Renal pelvis (tissue), 4 donors: ENCODE measurements around the gene DXO. TPM values are rescaled to one million over a fixed set of nuclear protein-coding genes. Genes with fewer than 3 reads are reported as not detected.
"Not testable (repeated sequence)": the region's sequence is repeated elsewhere in the genome, so short reads cannot be mapped to it uniquely, and the experiment has no call there.

Source experiments
- DNase-seq: peaks from one replicate; pipeline ENCODE4 v3.0.0-alpha.2; 2013
- polyA plus RNA-seq, 3 donors: library from polyadenylated mRNA; unstranded; fragments of 120-200 nt; gene quantifications; one replicate each; pipeline ENCODE4 v1.2.1, GENCODE V29; 2013; ENCODE audit not compliant: insufficient read length in 3 of 3

DXO gene
- polyA plus RNA-seq, 3 donors: 33.8 to 37.2 (median 35.1) TPM

DNA sequence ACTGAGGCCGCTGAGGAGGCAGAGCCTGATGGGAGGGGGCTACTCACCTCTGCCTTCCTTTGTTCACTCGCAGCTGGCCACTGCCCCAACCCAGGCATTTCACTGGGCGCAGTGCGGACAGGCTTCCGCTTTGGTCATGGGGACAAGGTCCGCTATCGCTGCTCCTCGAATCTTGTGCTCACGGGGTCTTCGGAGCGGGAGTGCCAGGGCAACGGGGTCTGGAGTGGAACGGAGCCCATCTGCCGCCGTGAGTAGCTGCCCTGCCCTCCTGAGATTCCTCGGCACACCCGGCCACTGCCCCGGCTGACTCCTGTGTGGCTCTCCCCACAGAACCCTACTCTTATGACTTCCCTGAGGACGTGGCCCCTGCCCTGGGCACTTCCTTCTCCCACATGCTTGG is 38.4 kb downstream of the DXO start:
- DNase-seq: no peak

DNA sequence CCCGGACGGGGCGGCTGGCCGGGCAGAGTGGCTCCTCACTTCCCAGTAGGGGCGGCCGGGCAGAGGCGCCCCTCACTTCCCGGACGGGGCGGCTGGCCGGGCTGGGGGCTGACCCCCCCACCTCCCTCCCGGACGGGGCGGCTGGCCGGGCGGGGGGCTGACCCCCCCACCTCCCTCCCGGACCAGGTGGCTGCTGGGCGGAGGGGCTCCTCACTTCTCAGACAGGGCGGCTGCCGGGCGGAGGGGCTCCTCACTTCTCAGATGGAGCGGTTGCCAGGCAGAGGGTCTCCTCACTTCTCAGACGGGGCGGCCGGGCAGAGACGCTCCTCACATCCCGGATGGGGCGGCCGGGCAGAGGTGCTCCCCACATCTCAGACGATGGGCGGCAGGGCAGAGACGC is 39.8 kb downstream of the DXO start:
- DNase-seq: not testable (repeated sequence)

DNA sequence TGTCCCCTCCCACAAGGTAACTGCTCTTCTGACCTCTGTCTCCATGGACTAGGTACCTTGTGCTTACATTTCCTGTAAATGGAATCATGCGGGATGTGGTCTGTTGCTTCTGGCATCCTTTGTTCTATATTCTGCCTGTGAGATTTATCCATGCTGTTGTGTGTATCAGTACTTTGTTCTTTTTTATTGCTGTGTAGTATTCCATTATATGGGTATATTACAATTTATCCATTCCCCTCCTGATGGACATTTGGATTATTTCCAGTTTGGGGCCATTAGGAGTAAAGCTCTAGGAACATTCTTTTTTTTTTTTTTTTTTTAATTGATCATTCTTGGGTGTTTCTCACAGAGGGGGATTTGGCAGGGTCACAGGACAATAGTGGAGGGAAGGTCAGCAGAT is 41.0 kb downstream of the DXO start:
- DNase-seq: no peak

DNA sequence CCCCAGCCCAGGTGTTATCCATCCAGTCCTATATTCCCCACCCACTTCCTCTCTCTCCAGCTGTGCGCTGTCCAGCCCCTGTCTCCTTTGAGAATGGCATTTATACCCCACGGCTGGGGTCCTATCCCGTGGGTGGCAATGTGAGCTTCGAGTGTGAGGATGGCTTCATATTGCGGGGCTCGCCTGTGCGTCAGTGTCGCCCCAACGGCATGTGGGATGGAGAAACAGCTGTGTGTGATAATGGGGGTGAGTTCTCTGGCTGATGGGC is 43.3 kb downstream of the DXO start:
- no peak for DNase-seq

DNA sequence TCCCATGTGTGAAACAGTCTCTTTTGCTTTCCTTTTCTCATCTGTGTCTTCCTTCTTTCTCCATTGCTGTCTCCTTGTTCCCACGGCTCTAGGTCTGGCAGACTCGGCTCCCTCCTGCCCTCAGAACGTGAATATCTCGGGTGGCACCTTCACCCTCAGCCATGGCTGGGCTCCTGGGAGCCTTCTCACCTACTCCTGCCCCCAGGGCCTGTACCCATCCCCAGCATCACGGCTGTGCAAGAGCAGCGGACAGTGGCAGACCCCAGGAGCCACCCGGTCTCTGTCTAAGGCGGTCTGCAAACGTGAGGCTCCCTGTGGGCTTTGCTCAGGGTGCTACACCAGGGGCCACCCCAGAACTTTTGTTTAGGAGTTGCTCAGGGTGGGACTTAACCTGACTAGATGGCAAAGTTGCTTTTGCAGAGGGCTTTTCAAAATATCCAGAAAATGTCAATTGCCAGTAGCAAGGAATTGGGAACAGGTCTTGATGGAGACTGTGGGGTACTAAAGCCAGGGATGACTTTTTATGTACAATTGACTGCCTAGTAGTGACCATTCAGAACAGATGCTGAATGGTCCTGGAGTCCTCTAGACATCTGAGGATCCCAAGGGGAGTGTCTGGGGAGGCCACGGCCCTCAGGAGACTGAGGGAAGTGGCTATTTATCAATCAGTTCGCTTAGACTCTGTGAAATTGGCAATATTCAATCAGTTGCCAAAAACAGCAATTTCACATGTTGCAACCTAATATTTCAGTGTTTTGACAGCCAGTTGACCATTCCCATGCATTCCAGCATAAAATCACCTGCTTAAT is 43.9 kb downstream of the DXO start:
- DNase-seq: no peak

DNA sequence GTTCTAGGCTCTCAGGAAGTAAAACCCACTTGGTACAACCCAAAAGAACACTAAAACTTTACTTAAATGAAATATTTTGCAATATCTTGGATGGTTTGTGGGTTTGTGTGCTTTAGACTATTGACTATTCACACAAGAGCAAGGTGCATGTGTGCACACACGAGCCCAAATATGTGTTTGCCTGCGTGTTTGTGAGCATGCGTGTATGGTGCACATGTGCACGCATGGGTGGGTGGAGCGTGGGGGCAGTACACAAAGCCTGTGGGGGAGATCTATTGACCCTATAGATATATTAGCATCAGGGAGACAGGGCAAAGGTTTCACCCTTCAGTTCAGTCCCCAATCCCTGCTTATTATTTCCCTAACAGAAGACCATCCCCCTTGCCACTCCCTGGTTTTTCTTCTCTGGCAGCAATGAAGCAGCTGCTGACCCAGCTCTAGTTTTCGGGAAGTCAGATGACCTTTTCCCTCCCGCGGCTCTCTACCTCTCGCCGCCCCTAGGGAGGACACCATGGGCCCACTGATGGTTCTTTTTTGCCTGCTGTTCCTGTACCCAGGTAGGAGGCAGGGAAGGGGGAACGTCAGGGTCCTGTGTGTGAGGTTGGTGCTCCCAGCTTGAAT is 44.6 kb downstream of the DXO start, which contains the start of gene C2:
C2 (plus strand) TSS at position 476 of the 621 bp plus-strand sequence; CDS start at position 512, 36 bp downstream.
- DNase-seq: no peak

DNA sequence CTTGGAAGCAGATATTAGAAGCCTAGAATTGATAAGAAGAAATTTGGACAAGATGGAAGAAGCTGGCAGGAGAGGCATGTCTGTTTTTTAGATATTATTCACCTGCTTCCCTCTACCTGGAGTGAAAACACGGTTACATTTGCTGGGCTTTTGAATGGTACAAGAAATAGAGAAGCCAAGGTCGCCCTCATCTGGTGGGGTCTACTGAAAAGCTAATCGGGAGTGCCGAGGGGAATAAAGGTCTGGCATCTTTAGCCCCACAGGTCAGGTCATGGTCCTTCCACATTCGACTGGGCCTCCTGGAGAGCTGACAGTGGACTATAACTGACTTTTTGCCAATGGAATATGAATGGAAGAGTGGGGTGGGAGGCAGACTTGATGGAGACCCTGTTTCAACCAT is 49.0 kb downstream of the DXO start:
- DNase-seq: no peak

DNA sequence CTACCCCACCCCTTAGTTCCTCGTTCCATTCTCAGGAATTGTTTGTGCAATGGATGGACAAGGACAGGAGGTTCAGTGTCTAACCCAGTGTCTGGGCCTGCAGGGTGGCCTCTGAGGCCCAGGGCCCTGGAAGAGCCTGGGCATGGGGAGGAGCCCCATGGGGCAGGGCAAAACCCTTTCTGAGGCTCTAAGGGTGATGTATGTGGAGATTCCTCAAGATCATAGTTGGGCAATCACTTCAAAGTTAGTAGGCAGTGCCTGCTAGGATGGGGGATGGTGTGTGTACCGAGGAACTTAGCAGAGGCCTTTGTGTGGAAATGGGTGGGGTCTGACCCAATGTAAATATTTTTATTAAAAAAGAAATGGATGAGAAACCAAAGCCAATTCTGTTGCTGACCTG is 51.1 kb downstream of the DXO start:
- DNase-seq: no peak

Other genes with a start within 250 kb of the DXO start
- gene MPIG6B, start 248.8 kb downstream of the DXO start, polyA plus RNA-seq: 1 to 10 TPM; 1.5 to 1.9 (median 1.7) TPM
- 100 to 1,000 TPM; 189 to 234 (median 211) TPM for gene DDAH2, start 242.8 kb downstream of the DXO start, polyA plus RNA-seq
- gene CLIC1, start 235.6 kb downstream of the DXO start, polyA plus RNA-seq: 100 to 1,000 TPM; 280 to 320 (median 296) TPM
- 10 to 100 TPM; 18.1 to 54.6 (median 52.1) TPM for gene MSH5, start 232.1 kb downstream of the DXO start, polyA plus RNA-seq
- gene SAPCD1, start 209.5 kb downstream of the DXO start, polyA plus RNA-seq: 10 to 100 TPM in 2 of 3 donors, 1 to 10 TPM in 1; 5.6 to 13.8 (median 10.7) TPM
- 10 to 100 TPM in 2 of 3 donors, 1 to 10 TPM in 1; 8.8 to 14.0 (median 13.1) TPM for gene VWA7, start 194.8 kb downstream of the DXO start, polyA plus RNA-seq
- 10 to 100 TPM; 60.0 to 71.2 (median 65.2) TPM for gene VARS1, start 176.4 kb downstream of the DXO start, polyA plus RNA-seq
- 10 to 100 TPM; 79.4 to 84.0 (median 81.1) TPM for gene LSM2, start 165.2 kb downstream of the DXO start, polyA plus RNA-seq
- gene HSPA1L, start 156.9 kb downstream of the DXO start, polyA plus RNA-seq: 1 to 10 TPM; 3.7 to 4.6 (median 3.8) TPM
- 100 to 1,000 TPM; 104 to 122 (median 112) TPM for gene HSPA1A, start 156.6 kb downstream of the DXO start, polyA plus RNA-seq
- 100 to 1,000 TPM; 125 to 178 (median 158) TPM for gene HSPA1B, start 144.4 kb downstream of the DXO start, polyA plus RNA-seq
- gene NEU1, start 109.3 kb downstream of the DXO start, polyA plus RNA-seq: 10 to 100 TPM; 78.1 to 85.5 (median 82.5) TPM
- 10 to 100 TPM; 35.1 to 68.8 (median 66.9) TPM for gene SLC44A4, start 93.1 kb downstream of the DXO start, polyA plus RNA-seq
- gene EHMT2, start 74.4 kb downstream of the DXO start, polyA plus RNA-seq: 100 to 1,000 TPM in 1 of 3 donors, 10 to 100 TPM in 2; 92.0 to 100 (median 98.1) TPM
- 10 to 100 TPM; 27.7 to 35.2 (median 29.6) TPM for gene ZBTB12, start 70.1 kb downstream of the DXO start, polyA plus RNA-seq
- 1 to 10 TPM; 3.3 to 4.8 (median 4.5) TPM for gene C2, start 44.4 kb downstream of the DXO start, polyA plus RNA-seq
- 1 to 10 TPM; 4.3 to 8.4 (median 6.5) TPM for gene CFB, start 26.0 kb downstream of the DXO start, polyA plus RNA-seq
- 100 to 1,000 TPM in 1 of 3 donors, 10 to 100 TPM in 2; 95.7 to 107 (median 95.8) TPM for gene NELFE, start 13.2 kb downstream of the DXO start, polyA plus RNA-seq
- gene SKIC2, start 13.0 kb downstream of the DXO start, polyA plus RNA-seq: 10 to 100 TPM; 49.2 to 54.8 (median 50.5) TPM
- gene C4A, start 9.9 kb upstream of the DXO start, polyA plus RNA-seq: 10 to 100 TPM; 13.7 to 26.8 (median 16.1) TPM
- gene C4B, start 42.7 kb upstream of the DXO start, polyA plus RNA-seq: 10 to 100 TPM; 21.3 to 27.5 (median 22.2) TPM
- gene CYP21A2, start 66.3 kb upstream of the DXO start, polyA plus RNA-seq: 1 to 10 TPM in 2 of 3 donors, under 1 TPM in 1; 0.43 to 2.4 (median 1.8) TPM
- 1 to 10 TPM; 4.3 to 5.6 (median 4.3) TPM for gene TNXB, start 137.2 kb upstream of the DXO start, polyA plus RNA-seq
- 100 to 1,000 TPM in 1 of 3 donors, 10 to 100 TPM in 2; 89.8 to 114 (median 96.6) TPM for gene ATF6B, start 156.1 kb upstream of the DXO start, polyA plus RNA-seq
- 1 to 10 TPM; 7.9 to 9.4 (median 9.2) TPM for gene FKBPL, start 158.2 kb upstream of the DXO start, polyA plus RNA-seq
- gene PRRT1, start 179.8 kb upstream of the DXO start, polyA plus RNA-seq: 1 to 10 TPM; 2.2 to 3.9 (median 2.8) TPM
- 10 to 100 TPM; 34.4 to 56.0 (median 44.0) TPM for gene PPT2, start 182.0 kb upstream of the DXO start, polyA plus RNA-seq
- 10 to 100 TPM; 24.9 to 42.0 (median 35.8) TPM for gene EGFL8, start 192.5 kb upstream of the DXO start, polyA plus RNA-seq
- 100 to 1,000 TPM; 108 to 122 (median 116) TPM for gene AGPAT1, start 203.9 kb upstream of the DXO start, polyA plus RNA-seq
- 100 to 1,000 TPM in 2 of 3 donors, 10 to 100 TPM in 1; 95.0 to 110 (median 110) TPM for gene RNF5, start 206.3 kb upstream of the DXO start, polyA plus RNA-seq
- 10 to 100 TPM; 18.7 to 27.0 (median 26.8) TPM for gene AGER, start 212.1 kb upstream of the DXO start, polyA plus RNA-seq
- 100 to 1,000 TPM; 180 to 191 (median 190) TPM for gene PBX2, start 218.1 kb upstream of the DXO start, polyA plus RNA-seq
- 10 to 100 TPM; 10.0 to 12.9 (median 10.6) TPM for gene GPSM3, start 220.5 kb upstream of the DXO start, polyA plus RNA-seq